Hepatic stellate cell (primary cell): ENCODE results near the gene PKHD1.
"Not testable (repeated sequence)": the region's sequence is repeated elsewhere in the genome, so short reads cannot be mapped to it uniquely, and the experiment has no call there.

Source experiments
- DNase-seq: peaks from one replicate; pipeline ENCODE4 v3.0.0; 2011; ENCODE audit warnings: low spot score

PKHD1 gene

DNA sequence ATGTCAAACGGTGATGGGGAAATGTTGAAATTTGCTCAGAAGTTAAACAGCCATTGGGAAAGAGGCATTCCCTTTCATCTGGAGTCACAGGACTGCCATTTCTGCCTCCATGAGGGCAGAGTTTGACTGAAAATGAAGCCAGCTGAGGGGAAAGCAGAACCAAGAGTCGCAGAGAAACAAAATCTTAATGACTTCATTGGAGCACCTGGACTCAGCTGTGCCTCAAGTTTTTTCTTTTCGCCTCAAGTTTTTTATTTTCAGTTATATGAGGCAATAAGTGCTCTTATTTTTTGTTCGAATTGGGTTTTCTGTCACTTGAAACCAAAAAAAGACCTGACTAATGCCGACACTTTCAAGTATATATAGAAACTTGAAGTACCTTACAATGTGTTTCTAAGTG lies 161.3 kb downstream of the PKHD1 start:
- DNase-seq: no peak

DNA sequence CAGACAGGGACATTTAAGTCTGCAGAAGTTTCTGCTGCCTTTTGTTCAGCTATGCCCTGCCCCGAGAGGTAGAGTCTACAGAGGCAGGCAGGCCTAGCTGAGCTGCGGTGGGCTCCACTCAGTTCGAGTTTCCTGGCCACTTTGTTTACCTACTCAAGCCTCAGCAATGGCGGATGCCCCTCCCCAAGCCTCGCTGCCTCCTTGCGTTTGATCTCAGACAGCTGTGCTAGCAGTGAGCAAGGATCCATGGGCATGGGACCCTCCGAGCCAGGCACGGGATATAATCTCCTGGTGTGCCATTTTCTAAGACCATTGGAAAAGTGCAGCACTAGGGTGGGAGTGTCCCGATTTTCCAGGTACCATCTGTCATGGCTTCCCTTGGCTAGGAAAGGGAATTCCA lies 164.9 kb downstream of the PKHD1 start:
- not testable (repeated sequence) for DNase-seq

DNA sequence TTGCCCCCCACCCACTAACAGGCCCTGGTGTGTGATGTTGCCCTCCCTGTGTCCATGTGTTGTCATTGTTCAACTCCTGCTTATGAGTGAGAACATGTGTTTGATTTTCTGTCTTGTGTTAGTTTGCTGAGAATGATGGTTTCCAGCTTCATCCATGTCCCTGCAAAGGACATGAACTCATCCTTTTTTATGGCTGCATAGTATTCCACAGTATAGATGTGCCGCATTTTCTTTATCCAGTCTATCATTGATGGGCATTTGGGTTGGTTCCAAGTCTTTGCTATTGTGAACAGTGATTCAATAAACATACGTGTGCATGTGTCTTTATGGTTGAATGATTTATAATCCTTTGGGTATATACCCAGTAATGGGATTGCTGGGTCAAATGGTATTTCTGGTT lies 169.1 kb downstream of the PKHD1 start:
- not testable (repeated sequence) for DNase-seq

DNA sequence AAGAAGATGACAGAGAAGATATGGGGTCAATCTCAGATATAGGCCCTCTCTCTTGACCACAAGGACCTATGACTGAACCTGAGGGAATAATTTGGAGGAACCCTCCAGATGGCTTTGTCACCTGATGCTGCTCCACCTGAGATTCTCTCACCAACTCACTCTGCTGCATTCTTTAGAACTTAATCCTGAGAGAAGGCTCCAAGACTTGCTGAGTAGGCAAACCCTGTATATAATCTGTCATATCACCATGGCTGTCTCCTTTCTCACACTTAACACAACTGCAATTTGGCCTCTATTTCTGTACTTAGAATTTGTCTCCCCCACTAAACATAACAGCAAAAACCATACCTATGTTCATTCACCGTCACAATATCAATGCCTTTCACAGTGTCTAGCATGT lies 172.3 kb downstream of the PKHD1 start:
- DNase-seq: no peak

DNA sequence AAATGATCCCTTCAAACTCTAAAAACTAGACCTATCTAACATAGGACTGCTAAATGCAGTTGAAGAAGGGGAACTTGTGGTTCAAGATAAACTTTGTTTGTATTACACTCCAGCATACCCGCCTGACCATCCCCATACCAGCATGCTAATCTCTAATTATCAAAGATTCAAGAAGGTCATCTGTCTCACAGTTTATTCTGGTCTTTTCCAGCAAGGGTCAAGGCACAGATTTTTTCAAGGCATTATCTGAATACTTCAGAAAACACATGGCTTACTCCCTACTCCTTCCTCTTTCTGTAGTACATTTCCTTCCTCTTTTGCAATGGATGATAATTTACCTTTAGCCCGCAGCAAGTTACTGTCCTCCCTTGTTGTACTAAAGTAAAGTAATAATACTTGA lies 174.1 kb downstream of the PKHD1 start:
- DNase-seq: no peak

DNA sequence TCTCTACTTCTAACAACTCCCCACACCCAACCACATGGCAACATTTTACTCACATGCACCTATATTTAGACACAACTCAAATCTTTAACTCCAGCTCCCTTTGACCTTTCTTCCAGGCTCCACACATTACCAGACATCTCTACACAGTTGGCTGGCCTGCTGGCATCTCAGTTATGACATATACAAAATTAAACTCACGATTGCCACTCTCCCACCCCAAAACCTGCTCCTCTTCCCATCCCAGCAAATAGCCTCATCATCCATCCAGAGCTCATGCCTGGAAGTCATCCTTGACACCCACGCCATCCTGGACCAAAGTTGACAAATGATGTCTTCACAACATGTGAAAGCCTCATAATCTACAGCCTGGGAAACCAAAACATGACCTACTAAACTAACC lies 176.6 kb downstream of the PKHD1 start:
- DNase-seq: no peak

DNA sequence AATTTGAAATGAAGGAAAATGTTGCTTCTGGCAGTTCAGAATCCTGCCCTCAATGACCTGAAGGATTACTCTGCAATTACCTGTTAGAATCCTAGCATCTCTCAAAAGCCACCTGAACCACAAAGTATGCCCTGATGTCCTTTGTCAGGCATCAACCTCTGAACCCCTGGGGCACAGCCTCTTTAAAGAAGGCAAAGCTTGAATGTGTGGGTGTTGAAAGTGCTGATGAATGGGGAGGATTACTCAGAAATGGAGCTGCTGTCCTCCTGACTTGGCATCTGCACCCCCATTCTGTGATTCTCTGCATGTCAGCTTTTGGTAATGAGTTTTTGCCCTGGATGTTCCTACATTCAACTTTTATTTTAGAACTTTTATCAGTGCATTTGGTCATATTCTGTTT lies 179.2 kb downstream of the PKHD1 start:
- DNase-seq: no peak

DNA sequence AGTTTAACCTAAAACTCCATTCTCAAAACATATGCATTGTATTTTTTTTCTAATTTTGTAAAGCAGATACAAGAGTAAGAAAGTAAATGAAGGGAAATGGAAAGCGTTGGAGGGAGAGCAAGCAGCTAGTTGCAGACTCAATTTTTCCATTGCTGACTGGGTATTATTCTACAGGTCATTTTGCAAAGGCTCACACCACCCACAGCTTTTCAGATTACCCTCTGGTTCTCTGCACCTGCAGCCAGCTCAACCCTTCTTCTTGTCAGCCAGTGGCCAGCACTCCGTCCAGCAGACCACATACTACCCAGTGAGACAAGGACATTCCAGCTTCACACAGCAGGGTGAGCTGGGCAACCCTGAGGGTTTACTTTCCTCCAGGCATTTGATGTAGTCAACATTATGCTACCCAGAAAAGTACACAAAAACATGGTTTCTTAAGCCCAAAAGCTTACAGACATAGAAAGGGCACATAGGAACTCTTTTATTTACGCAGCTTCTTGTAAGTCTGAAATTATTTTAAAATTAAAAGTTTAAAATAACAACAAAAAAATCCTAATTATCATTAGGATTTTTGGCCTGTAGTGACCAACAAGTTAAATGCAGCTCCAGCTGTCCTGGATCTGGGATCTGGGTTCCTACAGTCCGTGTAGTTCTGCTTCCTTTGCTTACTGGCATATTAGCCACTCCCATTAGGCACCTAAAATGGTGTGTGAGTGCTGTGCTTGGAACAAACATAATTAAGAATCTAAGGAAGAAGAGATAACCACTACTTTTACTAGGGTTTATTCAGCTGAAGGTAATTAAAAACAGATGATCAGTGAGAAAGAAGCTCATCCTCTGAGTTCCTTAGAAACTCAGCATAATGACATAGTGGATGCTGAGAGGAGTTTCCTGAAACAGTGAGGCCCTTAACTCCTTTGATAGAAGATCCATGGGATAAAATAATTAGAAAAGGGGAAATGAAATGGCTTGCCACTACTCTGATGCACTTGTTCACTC lies 185.3 kb downstream of the PKHD1 start:
- no peak for DNase-seq

DNA sequence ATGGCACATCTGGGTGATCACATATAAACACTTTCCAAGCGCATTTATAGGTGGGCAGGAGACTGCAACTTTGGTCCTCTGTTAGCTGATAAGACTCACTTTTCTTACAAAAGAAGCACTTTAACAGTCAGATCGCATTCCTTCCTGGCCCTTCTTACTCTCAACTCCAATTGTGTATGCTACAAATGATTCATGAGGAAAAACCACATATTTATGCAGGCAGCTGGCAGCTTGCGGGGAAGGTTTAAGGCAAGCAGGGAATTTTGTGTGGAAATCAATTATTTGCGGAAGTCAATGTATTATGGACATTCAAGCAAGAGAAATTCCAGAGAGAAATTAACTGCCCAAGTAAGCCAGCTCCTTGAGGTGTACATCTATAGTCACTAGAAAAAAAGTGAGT lies 194.0 kb downstream of the PKHD1 start:
- no peak for DNase-seq

DNA sequence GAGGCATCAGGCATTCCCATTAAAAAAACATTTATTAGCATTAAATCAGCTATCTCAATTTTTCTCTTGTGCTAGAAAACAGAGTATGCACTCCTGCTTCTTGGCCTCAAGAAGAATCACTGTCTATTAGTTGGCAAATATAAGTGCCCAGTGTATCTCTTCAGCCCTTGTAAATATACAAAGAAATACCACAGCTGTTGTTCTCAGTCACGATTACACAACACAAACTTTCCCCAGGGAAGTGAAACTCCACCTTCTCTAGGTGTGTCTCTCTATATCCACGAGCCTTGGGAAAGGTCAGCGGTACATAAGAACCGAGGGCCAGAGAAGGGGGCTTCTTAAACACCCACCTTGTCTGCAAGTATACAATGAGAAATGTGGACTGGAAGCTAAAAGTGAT lies 194.7 kb downstream of the PKHD1 start:
- DNase-seq: no peak

DNA sequence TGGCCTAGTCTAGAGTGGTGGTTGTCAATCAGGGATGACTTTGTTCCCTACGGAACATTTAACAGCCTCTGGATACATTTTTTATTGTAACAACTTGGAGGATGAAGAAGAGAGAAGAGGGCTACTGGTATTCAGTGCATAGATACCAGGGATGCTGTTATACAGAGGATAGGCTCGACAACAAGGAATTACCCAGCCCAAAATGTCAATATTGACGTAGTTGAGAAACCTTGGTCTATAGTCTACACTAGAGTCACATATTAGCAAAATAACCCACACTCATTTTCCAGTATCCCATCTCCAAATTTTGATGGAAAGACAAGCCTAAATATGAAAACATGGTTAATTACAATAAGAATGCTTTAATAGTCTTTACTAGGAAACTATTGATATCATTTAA lies 195.1 kb downstream of the PKHD1 start:
- DNase-seq: no peak

DNA sequence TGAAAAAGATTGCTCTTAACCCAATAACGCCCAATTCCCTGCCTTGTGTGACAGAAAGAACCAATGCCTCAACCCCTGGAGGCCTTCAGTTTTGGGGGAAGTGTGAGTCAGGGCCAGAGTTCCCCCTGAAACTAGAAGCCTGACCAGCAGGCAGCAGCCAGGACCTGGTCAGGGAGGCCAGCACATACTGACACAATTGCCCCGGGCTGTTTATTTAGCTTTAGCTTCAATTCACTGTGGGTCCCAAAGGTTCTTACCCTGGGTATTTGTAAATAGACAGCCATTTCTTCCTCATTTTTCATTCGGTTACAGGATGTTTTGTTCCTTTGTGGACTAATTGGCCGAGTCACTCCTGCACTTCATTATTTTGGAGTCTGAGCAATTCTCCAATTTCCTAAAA lies 195.6 kb downstream of the PKHD1 start:
- DNase-seq: no peak

DNA sequence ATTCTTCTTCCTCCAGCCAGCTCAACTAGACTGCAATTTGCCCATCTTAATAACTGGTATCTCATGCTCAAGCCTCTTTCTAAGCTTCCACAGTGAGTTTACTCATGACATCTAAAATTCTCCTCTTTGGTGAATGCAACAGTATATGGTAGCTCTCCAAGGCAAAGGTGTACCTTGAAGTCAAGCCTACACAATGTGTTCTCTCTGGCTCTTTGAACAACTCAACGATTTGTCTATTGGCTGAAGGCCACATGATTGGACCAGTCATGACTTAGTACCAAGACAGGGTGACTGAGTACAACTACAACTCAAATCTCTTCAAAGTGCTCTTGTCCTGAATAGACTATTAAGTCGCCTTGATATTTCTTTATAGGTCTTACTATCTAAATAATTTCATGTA lies 199.6 kb downstream of the PKHD1 start:
- DNase-seq: no peak

DNA sequence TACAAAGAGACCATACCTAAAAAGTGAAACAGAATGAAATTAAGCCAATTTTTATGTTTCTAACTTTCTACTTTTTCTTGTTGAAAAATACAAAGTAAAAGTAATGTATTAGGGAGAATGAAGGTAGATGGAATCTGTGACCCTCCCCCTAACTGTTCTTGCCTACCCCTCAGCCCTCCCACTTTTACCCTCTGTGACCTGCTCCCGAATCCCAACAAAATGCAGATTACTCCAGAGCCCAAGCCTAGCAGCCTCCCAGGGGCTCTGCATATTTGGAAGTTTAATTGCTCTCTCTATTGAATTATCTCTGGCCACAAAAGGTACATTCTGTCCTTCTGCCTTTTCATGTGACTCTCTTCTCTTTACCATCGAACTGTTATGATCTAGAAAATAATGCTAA lies 201.5 kb downstream of the PKHD1 start:
- DNase-seq: no peak

DNA sequence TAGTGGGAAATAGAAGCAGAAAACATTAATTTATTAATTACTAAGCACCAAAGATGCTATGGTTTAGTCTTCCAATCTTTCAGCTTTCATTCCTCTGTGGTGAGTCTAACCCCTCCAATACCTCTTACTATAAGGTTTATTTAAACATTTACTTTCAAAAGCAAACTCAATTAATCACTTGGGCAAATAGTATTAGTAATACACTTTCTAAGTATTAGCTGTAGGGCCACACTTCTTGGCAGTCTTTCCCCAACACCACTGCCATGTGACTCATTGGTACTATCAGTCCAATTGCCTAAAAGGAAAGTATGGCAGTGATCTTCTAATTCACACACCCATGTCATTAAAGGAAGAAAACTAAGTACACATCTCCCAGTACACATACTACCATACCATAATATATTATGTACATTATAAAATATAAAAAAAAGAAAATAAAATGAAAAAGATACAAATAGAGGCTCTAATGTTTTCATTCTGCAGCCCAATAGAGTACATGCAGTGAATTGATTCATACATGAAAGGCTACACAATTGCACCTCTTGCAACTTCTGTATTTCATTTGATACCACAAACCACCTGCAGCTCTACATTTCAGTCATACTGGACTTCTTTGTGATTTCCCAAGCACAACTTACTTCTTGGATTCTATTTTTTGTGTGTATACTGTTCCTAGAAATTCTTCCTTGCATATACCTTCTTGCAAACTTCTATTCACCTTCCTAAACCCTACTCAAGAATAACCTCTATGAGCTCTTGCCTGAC lies 218.6 kb downstream of the PKHD1 start:
- no peak for DNase-seq

DNA sequence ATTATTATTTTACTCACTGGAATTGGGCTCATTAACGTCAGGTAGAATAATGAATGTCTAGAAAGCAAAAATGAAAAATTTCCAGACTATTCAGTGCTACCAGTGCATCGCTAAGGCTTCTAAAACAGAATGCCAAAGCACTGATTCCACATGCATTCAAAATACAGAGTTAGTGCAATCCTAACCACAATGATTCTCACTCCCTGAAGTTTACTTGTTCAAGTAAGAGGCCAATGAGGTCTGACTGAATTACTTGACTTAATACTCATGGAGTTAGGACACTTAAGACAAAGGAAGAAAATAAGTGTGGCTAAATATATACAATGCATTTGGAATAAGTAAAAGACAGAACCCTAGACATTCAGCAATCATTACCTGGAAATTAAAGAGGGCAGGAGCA lies 220.5 kb downstream of the PKHD1 start:
- DNase-seq: no peak

DNA sequence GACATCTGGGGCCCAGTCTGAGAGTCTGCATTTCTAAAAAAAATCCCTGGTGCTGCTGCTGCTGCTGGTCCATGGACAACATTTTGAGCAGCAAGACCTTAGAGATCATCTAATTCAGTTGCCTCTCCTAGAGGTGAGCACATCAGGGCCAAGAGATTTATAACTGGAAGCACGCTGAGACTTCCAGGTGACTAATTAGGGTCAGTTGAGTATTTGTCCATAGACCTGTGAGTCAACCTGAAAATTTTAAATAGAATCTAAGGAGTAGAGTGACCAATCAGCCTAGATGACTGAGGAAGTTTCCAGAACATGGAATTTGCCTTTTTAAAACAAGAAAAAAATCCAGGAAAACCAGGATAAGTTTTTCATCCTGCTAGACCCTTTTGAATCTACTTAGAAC lies 221.4 kb downstream of the PKHD1 start:
- DNase-seq: no peak

DNA sequence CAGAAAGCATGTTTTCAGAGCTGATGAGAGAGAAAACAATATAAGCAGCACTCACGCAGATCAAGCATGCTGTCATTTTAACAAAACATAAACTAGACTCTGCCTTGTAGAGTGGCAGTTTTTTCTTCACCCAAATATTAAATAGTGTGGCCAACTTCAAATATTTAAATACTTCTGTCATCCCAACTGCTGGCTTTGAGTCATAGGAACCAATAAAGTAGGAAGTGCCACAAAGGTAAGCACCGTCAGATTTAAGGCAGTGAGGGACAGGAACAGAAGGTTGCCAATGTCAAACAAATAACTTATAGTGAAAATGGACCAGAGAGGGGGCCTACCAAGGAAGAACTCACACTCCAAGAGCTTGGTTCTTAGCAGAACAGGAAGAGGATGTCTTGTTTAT lies 222.2 kb downstream of the PKHD1 start:
- no peak for DNase-seq

DNA sequence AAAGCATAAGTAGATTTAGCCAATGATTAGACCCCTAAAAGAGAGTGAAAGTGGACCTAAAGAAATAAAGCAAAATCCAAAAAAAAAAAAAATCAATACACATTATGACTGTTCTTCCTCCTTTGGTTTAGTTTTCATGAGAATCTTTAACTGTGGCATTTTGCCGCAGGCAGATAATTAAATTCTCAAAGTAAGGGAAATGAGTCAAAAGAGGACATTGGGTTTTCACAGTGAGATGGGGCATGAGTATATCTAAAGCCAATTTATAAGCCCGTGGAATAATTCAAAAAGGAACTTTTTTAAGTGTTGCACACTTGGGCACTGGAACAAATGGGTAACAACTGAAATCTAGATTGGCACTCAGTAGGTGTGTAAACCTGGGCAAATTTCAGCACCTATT lies 230.3 kb downstream of the PKHD1 start:
- no peak for DNase-seq

DNA sequence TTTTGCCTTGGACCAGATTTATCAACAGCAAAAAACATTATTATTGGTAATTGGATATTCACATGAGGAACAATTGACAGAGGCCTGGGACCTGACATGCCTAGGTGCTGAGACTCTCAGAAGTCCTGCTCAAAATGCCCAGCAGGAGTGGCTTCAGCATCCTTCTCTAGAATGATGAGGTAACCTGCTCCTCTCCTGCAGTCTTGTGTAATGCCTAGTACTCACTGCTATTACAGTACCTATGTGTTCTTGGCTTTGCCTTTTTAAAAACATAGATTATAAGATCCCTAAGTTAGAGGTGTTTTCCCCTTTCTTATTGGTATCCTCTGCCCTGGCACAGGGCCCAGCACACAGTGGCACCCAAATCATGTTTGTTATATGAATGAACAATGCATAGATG lies 230.9 kb downstream of the PKHD1 start:
- DNase-seq: no peak

DNA sequence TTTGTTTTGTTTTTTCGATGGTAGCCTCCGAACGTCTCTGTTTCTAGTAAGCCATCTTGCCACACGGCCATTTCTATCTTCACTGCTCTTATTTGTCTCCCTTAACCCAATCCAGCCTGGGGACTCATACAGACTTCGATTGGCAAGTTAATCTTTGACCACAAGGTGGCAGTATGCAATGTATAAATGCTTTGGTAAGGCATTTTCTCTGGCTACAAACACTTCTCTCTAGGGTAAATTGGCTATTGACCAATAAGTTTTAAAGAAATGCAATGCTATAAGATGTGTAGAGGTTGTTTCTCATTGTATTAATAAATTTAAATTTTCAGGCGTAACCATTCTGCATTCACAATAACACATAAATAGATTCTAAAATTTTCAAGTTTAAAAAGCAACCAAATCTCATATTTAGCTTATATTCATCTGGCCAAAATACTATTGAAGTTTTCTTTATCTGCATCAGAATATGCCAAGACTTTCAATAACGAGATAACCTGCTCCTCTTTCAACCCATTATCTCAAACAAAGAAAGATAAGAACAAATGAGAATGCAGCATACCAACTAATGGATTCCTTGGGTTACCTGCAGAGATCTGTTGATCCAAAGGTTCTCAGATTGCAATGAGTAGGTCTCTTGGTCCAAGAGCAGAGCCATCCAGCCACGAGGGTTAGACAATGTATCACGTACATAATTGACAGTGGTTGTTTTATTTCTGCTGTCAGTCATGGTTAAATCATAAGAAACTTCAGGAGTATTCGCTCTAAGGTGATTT lies 231.9 kb downstream of the PKHD1 start:
- DNase-seq: peak; percentile 29

DNA sequence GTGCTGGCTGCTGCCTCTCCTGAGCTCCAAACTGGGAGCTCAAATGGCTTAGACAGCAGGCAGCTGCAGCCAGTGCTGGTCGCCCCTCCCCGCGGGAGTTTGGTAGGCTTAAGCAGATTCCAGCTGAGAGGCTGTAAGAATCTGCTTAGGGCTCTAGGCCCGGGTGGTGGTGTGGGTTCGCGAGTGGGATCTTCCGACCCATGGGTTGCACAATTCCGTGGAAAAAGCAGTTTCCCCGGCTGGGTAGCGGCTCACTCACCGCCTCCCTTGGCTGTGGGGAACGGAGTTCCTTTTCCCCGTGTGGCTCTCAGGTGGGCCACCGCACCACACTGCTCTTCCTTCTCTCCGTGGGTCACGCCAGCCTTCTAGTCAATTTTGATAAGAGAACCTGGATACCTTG lies 232.5 kb downstream of the PKHD1 start:
- DNase-seq: no peak

DNA sequence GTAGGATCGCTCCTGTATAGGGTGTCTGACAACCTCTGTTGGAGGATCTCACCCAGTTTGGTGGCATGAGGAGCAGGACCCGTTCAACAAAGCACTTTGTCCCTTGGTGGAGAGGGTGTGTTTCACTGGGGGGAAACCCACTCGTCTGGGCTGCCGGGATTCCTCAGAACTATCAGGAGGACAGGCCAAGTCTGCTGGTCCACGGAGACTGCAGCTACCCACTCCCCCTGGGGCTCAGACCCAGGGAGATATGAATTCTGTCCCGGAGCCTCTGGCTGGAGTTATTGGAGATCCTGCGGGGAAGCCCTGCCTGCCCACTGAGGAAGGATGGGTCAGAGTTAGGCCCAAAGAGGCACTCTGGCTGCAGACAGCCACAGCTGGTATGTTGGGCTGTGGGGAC lies 233.1 kb downstream of the PKHD1 start:
- no peak for DNase-seq
